Stomach (tissue), 9 donors: Measurements from ENCODE around the gene BMP5. TPM values are rescaled to one million over a fixed set of nuclear protein-coding genes. Genes with fewer than 3 reads are reported as not detected.

Experiments used
- DNase-seq, 2 donors: peaks; one replicate each; pipeline versions ENCODE4 v3.0.0 to v3.0.0-alpha.2; 2013 to 2019
- H3K27ac ChIP-seq, 5 donors: fragments of 200-600 bp in 4 of 5; sonication (generic) in 4 of 5; one replicate each; pipeline ENCODE4 v1.5.1; 2013 to 2019; ENCODE audit warnings: mild to moderate bottlenecking in 1 of 5, moderate library complexity in 1 of 5
- H3K27me3 ChIP-seq, 3 donors: fragments of 200-600 bp; sonication (generic); one replicate each; pipeline ENCODE4 v1.5.1; 2017 to 2019; ENCODE audit warnings: mixed run types in 1 of 3
- H3K36me3 ChIP-seq, 4 donors: fragments of 200-600 bp; sonication (generic); 1 replicate in 3 of 4; 2 replicates in 1 of 4; pipeline ENCODE4 v1.5.1; 2016 to 2019
- H3K4me1 ChIP-seq, 4 donors: fragments of 200-600 bp; sonication (generic); one replicate each; pipeline ENCODE4 v1.5.1; 2016 to 2019
- H3K4me3 ChIP-seq, 4 donors: fragments of 200-600 bp; sonication (generic) in 3 of 4; one replicate each; pipeline ENCODE4 v1.5.1; 2016 to 2019; ENCODE audit warnings: mild to moderate bottlenecking in 1 of 4
- H3K9me3 ChIP-seq, 4 donors: fragments of 200-600 bp; sonication (generic); one replicate each; pipeline ENCODE4 v1.5.1; 2016 to 2019
- EP300 ChIP-seq: sonication (generic); formaldehyde crosslinking; IDR thresholded peaks from one replicate; pipeline ENCODE4 v1.6.1; 2017; ENCODE audit warnings: antibody characterized with exemption
- POLR2A ChIP-seq, 4 donors: fragments of 450-650 bp; IDR thresholded peaks; one replicate each; pipeline ENCODE4 v1.6.1; 2016; ENCODE audit warnings: antibody characterized with exemption in 4 of 4, control low read depth in 2 of 4, mild to moderate bottlenecking in 1 of 4, moderate library complexity in 1 of 4
- POLR2AphosphoS5 ChIP-seq, 3 donors: sonication (generic); formaldehyde crosslinking; IDR thresholded peaks; one replicate each; pipeline ENCODE4 v1.6.1; 2016; ENCODE audit warnings: antibody characterized with exemption in 3 of 3
- WGBS, 5 donors: extraction: QIAGEN DNeasy Blood & Tissue Kit in 3 of 5; methylation state at CpG; one replicate each; pipeline versions ENCODE4 v1.1.5 to v1.1.7; 2013 to 2018; 5-methylcytosine and 5-hydroxymethylcytosine counted together
- intact Hi-C: fragments of 100-400 bp; cut with DNase I; formaldehyde crosslinking; loops from one replicate; pipeline ENCODE4 v1.15.1; 2023; ENCODE audit warnings: low total_unique reads
- polyA plus RNA-seq, 3 donors: library from polyadenylated mRNA; stranded (reverse); fragments of 200-250 nt; gene quantifications; one replicate each; pipeline ENCODE4 v1.2.3, GENCODE V29; 2013
- total RNA-seq, 5 donors: library from RNA; depleted of rRNA; stranded (reverse); fragments of >200 nt; gene quantifications; one replicate each; pipeline versions ENCODE4 v1.1.0 to v1.2.3, GENCODE V29; 2014 to 2016
- TF ChIP-seq, protein P1 (sequence below), 7 experiments: fragments of 450-650 bp in 4 of 7; fragments of 200-600 bp in 3 of 7; sonication (generic) in 3 of 7; IDR thresholded peaks; one replicate each; pipeline ENCODE4 v1.5.1; 2016 to 2019; ENCODE audit warnings: antibody characterized with exemption in 7 of 7, control low read depth in 2 of 7, mild to moderate bottlenecking in 1 of 7
- donor health status: healthy with polysubstance abuse.
- donor health status: Bipolar disorder and iron deficiency.
- donor health status: healthy.

The BMP5 gene
- total and polyA plus RNA-seq, 8 donors: 0.25 to 18.1 (median 1.4) TPM; not detected in 1

DNA sequence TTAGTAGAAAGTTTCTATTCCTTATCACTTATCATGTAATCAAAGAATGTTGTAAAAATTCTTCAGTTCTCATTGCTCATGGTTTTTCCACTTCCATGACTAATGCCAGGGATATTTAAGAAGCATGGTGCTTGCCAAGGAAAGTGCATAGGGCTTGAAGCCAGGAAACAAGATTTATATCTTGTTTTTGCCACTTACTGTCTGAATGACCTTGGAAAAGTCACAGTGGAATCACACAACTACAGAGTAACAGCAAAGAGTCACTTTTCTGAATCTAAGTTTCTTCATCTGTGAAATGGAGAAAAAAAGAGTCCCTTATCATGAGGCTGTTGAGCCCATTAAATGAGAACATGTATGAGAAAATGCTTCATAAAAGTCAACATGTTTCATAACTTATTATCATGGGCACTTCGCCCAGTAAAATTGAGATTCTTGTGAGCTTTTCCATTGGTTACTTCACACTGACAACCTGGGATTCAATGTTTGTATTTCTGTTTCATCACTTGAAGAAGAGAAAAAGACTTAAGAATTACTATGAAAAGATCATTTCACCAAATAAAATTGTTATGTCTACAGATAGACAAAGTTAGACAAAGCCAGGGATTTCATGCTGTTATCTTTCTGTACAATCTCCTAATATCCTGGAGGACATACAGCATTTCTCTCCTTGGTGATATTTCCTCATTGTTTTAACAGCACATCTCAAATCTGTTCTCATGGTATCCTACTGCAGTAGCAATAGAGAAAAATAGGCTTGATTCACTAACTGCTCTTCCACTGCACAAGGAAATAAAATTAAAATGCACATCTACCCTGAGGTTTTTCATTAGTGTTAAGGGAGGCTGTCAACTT, 7.6 kb upstream of the BMP5 start:
- Histone ChIP-seq H3K36me3 (no peaks in the 10 kb centered on the region), H3K27ac (no peak overlapping the region), H3K9me3 (no peaks in the 10 kb centered on the region), H3K27me3 (no peaks in the 10 kb centered on the region), H3K4me3 (no peak overlapping the region), H3K4me1 (no peaks in the 10 kb centered on the region)
- no peak for TF ChIP-seq POLR2A (IDR thresholded peaks at IDR 0.05)
- TF ChIP-seq, protein P1, sequence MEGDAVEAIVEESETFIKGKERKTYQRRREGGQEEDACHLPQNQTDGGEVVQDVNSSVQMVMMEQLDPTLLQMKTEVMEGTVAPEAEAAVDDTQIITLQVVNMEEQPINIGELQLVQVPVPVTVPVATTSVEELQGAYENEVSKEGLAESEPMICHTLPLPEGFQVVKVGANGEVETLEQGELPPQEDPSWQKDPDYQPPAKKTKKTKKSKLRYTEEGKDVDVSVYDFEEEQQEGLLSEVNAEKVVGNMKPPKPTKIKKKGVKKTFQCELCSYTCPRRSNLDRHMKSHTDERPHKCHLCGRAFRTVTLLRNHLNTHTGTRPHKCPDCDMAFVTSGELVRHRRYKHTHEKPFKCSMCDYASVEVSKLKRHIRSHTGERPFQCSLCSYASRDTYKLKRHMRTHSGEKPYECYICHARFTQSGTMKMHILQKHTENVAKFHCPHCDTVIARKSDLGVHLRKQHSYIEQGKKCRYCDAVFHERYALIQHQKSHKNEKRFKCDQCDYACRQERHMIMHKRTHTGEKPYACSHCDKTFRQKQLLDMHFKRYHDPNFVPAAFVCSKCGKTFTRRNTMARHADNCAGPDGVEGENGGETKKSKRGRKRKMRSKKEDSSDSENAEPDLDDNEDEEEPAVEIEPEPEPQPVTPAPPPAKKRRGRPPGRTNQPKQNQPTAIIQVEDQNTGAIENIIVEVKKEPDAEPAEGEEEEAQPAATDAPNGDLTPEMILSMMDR (IDR thresholded peaks at IDR 0.05): no peak
- no peak for TF ChIP-seq EP300
- no peak for TF ChIP-seq POLR2AphosphoS5 (IDR thresholded peaks at IDR 0.05)
- intact Hi-C loops: no loop called here
- DNase-seq: no peak
- WGBS, 5 donors: 65 to 83% (median 72%) methylated on average over 1 of the region's 1 CpG

DNA sequence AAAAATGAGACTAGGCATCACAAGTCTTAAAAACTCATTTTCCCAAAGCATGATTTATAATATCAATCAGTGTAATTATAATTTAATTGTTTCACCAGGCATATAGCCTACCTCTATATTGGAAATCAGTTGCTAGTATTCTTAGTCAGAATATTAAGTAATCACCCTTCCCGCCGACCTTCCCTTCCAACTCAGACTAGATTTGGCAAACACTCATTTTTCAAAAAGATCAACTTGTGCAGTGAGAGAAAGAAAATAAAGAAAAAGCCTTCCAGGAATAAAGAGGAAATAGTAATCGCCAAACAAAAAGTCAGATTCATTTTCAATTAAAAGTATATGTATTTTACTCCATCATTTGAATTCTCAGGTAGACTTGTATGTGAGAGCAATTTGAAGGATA, 1.9 kb upstream of the BMP5 start:
- WGBS, 5 donors: 62 to 71% (median 64%) methylated on average over 3 of the region's 3 CpGs
- no peaks in the 10 kb centered on the region for H3K4me1 ChIP-seq
- no peak overlapping the region for H3K27ac ChIP-seq
- intact Hi-C loops: no loop called here
- H3K27me3 ChIP-seq: no peaks in the 10 kb centered on the region
- TF ChIP-seq POLR2AphosphoS5 (IDR thresholded peaks at IDR 0.05): no peak
- TF ChIP-seq, protein P1 (IDR thresholded peaks at IDR 0.05): no peak
- TF ChIP-seq POLR2A (IDR thresholded peaks at IDR 0.05): no peak
- TF ChIP-seq EP300: no peak
- no peaks in the 10 kb centered on the region for H3K36me3 ChIP-seq
- no peak for DNase-seq
- no peaks in the 10 kb centered on the region for H3K9me3 ChIP-seq
- no peak overlapping the region for H3K4me3 ChIP-seq

DNA sequence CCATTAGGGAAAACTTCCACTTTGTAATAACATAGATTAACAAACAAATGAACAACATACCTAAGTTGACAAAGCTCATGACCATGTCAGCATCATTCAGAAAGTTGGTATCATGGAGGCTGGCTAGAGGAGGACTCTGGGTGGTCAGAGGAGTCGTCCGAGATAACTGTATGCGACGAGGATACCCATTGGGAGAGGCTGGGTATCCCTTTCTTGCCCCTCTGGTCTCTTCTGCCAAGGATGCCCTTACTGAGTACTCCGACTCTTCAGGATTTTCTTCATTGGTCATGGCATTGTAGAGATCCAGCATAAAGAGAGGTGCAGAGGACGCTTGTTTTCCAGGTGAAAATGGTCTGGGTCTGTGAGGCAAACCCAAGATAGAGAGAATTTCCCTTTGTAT, 1.1 kb downstream of the BMP5 start:
- H3K27ac ChIP-seq: no peak overlapping the region
- intact Hi-C loops: no loop called here
- H3K4me3 ChIP-seq: no peak overlapping the region
- no peaks in the 10 kb centered on the region for H3K27me3 ChIP-seq
- WGBS, 5 donors: 75 to 83% (median 78%) methylated on average over 6 of the region's 6 CpGs
- no peaks in the 10 kb centered on the region for H3K4me1 ChIP-seq
- no peaks in the 10 kb centered on the region for H3K9me3 ChIP-seq
- no peaks in the 10 kb centered on the region for H3K36me3 ChIP-seq
- DNase-seq: no peak
- TF ChIP-seq, protein P1 (IDR thresholded peaks at IDR 0.05): no peak
- no peak for TF ChIP-seq EP300
- TF ChIP-seq POLR2A (IDR thresholded peaks at IDR 0.05): no peak

DNA sequence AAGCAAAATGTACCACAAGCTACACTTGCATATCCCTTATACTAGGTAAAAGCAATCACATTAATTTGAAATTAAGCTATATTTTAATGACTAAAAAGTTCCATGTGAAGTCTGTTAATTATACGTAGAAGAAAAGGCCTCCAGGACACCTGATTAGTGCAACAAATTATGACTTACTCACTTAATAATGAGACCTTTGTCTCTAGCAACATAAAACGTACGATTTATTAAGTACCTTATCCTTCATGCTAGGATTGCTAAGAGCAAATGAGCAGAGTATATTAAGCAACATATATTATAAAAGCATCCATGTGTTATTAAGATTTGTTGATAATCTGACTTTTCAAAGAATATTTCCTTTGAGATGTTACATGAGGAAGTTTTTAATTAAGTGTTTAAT, 2.5 kb downstream of the BMP5 start:
- Histone ChIP-seq H3K27ac (no peak overlapping the region), H3K9me3 (no peaks in the 10 kb centered on the region), H3K4me1 (no peaks in the 10 kb centered on the region), H3K36me3 (no peaks in the 10 kb centered on the region), H3K4me3 (no peak overlapping the region), H3K27me3 (no peaks in the 10 kb centered on the region)
- DNase-seq: no peak
- intact Hi-C loops: no loop called here
- 68 to 73% (median 70%) methylated on average over 3 of the region's 3 CpGs for WGBS, 5 donors
- no peak for TF ChIP-seq POLR2A (IDR thresholded peaks at IDR 0.05)
- no peak for TF ChIP-seq POLR2AphosphoS5 (IDR thresholded peaks at IDR 0.05)
- TF ChIP-seq, protein P1 (IDR thresholded peaks at IDR 0.05): no peak
- TF ChIP-seq EP300: no peak
